Hematopoietic multipotent progenitor cell treated with erythropoietin and hydrocortisone succinate and interleukin-3 and kit ligand, for 6 days (in vitro differentiated cells): ENCODE results near the gene EIF5A.

Experiments
- DNase-seq: peaks from one replicate; pipeline ENCODE4 v3.0.0-alpha.2; 2015

The EIF5A gene

GRCh38 chr17:7306911-7307685, at the start of gene EIF5A:
EIF5A (plus strand) TSS chr17:7307628; CDS start chr17:7309636, 2,008 bp downstream.
- peak; percentile 100 for DNase-seq

- peak; percentile 65 for DNase-seq
These were observed 48.5 kb upstream of the EIF5A start for GRCh38 chr17:7258731-7259554.

- DNase-seq: no peak
These were observed 47.9 kb upstream of the EIF5A start for GRCh38 chr17:7259555-7259889.

GRCh38 chr17:7260151-7260550, 47.3 kb upstream of the EIF5A start:
- no peak for DNase-seq

- DNase-seq: peak; percentile 77
These were observed 46.6 kb upstream of the EIF5A start for GRCh38 chr17:7260651-7261378.

- DNase-seq: peak; percentile 33
These were observed 45.8 kb upstream of the EIF5A start for GRCh38 chr17:7261379-7262191.

- no peak for DNase-seq
These were observed 45.1 kb upstream of the EIF5A start, which contains the start of gene CLDN7 for GRCh38 chr17:7262192-7262934. CLDN7 (minus strand) TSS chr17:7262478; CDS start chr17:7262043, 435 bp downstream.

GRCh38 chr17:7262935-7263800, 44.3 kb upstream of the EIF5A start:
- DNase-seq: peak; percentile 72

- DNase-seq: no peak
These were observed 43.7 kb upstream of the EIF5A start for GRCh38 chr17:7263801-7264078.

GRCh38 chr17:7266784-7267183, 40.6 kb upstream of the EIF5A start:
- DNase-seq: no peak

- no peak for DNase-seq
These were observed 28.0 kb upstream of the EIF5A start for GRCh38 chr17:7279448-7279847.

GRCh38 chr17:7280519-7281073, 26.8 kb upstream of the EIF5A start:
- peak; percentile 94 for DNase-seq

- DNase-seq: peak; percentile 98
These were observed 26.1 kb upstream of the EIF5A start, which contains the start of gene SLC2A4 for GRCh38 chr17:7281074-7281952. SLC2A4 (plus strand) TSS chr17:7281718; CDS start chr17:7281935, 217 bp downstream.

- DNase-seq: peak; percentile 46
These were observed 25.3 kb upstream of the EIF5A start for GRCh38 chr17:7281953-7282751.

- peak; percentile 89 for DNase-seq
These were observed 24.6 kb upstream of the EIF5A start for GRCh38 chr17:7282752-7283321.

GRCh38 chr17:7283471-7284216, 23.8 kb upstream of the EIF5A start:
- no peak for DNase-seq

GRCh38 chr17:7284911-7285310, 22.5 kb upstream of the EIF5A start:
- DNase-seq: no peak
